Cardiac muscle cell (in vitro differentiated cells and primary cell): ENCODE results near the gene AHDC1. TPM values are rescaled to one million over a fixed set of nuclear protein-coding genes. Genes with fewer than 3 reads are reported as not detected.
A peak's percentile ranks its signal among the peaks of the same experiment; 100 is the strongest.

Experiments used
- DNase-seq, 2 donors: peaks; one replicate each; pipeline versions ENCODE4 v3.0.0 to v3.0.0-alpha.2; 2010 to 2017; ENCODE audit warnings: low read depth in 1 of 2, low spot score in 1 of 2
- H3K27ac ChIP-seq: fragments of 200-600 bp; sonication (generic); 2 replicates; pipeline ENCODE4 v1.5.1; 2016
- H3K27me3 ChIP-seq: fragments of 200-600 bp; sonication (generic); 2 replicates; pipeline ENCODE4 v1.6.0; 2016; ENCODE audit warnings: control low read depth
- H3K36me3 ChIP-seq: fragments of 200-600 bp; sonication (generic); 2 replicates; pipeline ENCODE4 v1.5.1; 2016; ENCODE audit warnings: control low read depth
- H3K4me1 ChIP-seq: fragments of 200-600 bp; sonication (generic); 2 replicates; pipeline ENCODE4 v1.8.1; 2017; ENCODE audit warnings: low read depth, mild to moderate bottlenecking, mixed run types
- H3K4me3 ChIP-seq: fragments of 200-600 bp; sonication (generic); 2 replicates; pipeline ENCODE4 v1.5.1; 2016; ENCODE audit warnings: mild to moderate bottlenecking
- H3K9me3 ChIP-seq: fragments of 200-600 bp; sonication (generic); 2 replicates; pipeline ENCODE4 v1.5.1; 2017; ENCODE audit warnings: low read depth, mild to moderate bottlenecking, control low read depth
- CTCF ChIP-seq: IDR thresholded peaks from 2 replicates; pipeline ENCODE4 v1.5.1; 2012; ENCODE audit warnings: low read depth, mild to moderate bottlenecking, low read length
- polyA plus RNA-seq: library from polyadenylated mRNA; unstranded; fragments of >200 nt; fragmentation: Nextera tagmentation; extraction: Ambion mirVana; gene quantifications from 2 replicates; pipeline ENCODE4 v1.2.1, GENCODE V29; 2016
- total RNA-seq: library from RNA; depleted of rRNA; stranded (reverse); fragments of >200 nt; gene quantifications from 2 replicates; pipeline ENCODE4 v1.2.3, GENCODE V29; 2016

AHDC1 gene
- total and polyA plus RNA-seq, 2 experiments from 2014 or later: 16.3 to 58.1 TPM

DNA sequence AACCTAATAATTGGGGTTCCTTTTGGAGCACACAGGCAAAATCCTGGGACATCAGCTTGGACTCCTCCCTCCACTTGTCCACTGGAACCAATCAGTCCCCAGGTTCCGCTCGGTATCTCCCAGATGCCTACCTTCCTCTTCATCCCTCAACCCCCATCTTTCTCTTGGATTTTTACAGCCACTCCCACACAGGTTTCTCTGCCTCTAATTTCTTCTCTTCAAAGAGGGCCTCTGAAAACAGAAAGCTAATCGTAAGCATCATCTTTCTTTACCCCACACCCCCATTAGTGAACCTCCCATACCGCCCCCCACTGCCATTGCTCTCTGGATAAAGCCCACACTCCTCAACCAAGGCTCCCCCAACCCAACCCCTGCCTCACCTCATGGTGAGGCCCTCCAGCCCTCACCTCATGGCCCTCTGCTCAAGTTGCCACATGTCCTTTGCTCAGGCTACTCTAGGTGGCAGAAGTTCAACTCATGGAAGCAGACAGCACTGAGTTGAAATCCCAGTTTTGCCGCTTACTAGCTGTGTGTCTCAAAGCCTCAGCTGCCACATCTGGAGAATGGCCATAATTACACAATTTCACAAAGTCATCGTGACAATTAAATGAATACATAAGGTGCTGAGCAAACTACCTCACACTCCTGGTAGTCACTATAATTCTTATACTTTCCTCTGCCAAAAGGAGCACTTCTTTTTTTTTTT lies 95.8 kb downstream of the AHDC1 start:
- no peak for TF ChIP-seq CTCF
- Histone ChIP-seq H3K4me3 (no peak overlapping the region), H3K9me3 (no peaks in the 10 kb centered on the region), H3K4me1 (peaks cover 21% of the 10 kb centered on the region), H3K27me3 (no peaks in the 10 kb centered on the region), H3K36me3 (no peaks in the 10 kb centered on the region), H3K27ac (no peak overlapping the region)
- DNase-seq: no peak

GRCh38 chr1:27506703-27507102 lies 97.2 kb downstream of the AHDC1 start:
- no peak overlapping the region for H3K4me3 ChIP-seq
- no peak for DNase-seq
- no peaks in the 10 kb centered on the region for H3K36me3 ChIP-seq
- H3K9me3 ChIP-seq: no peaks in the 10 kb centered on the region
- no peaks in the 10 kb centered on the region for H3K27me3 ChIP-seq
- no peak overlapping the region for H3K27ac ChIP-seq
- peaks cover 21% of the 10 kb centered on the region for H3K4me1 ChIP-seq
- TF ChIP-seq CTCF: no peak

DNA sequence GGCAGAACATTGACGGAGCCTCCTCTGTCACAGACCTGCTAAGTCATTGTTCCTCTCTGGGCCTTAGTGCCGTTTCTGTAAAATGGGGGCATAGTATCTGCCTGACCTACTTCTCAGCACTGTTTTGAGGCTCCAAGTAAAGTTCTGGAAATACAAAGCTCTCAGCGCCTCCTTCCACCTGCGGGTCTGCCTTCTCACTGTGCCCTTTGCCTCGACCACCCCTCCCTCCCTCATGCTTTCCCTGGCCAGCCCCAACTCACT lies 98.6 kb downstream of the AHDC1 start:
- H3K27me3 ChIP-seq: no peaks in the 10 kb centered on the region
- DNase-seq: no peak
- peak overlapping the region; percentile 97 for H3K27ac ChIP-seq
- no peaks in the 10 kb centered on the region for H3K36me3 ChIP-seq
- TF ChIP-seq CTCF: no peak
- no peak overlapping the region for H3K4me3 ChIP-seq
- H3K4me1 ChIP-seq: peaks cover 21% of the 10 kb centered on the region
- no peaks in the 10 kb centered on the region for H3K9me3 ChIP-seq

DNA sequence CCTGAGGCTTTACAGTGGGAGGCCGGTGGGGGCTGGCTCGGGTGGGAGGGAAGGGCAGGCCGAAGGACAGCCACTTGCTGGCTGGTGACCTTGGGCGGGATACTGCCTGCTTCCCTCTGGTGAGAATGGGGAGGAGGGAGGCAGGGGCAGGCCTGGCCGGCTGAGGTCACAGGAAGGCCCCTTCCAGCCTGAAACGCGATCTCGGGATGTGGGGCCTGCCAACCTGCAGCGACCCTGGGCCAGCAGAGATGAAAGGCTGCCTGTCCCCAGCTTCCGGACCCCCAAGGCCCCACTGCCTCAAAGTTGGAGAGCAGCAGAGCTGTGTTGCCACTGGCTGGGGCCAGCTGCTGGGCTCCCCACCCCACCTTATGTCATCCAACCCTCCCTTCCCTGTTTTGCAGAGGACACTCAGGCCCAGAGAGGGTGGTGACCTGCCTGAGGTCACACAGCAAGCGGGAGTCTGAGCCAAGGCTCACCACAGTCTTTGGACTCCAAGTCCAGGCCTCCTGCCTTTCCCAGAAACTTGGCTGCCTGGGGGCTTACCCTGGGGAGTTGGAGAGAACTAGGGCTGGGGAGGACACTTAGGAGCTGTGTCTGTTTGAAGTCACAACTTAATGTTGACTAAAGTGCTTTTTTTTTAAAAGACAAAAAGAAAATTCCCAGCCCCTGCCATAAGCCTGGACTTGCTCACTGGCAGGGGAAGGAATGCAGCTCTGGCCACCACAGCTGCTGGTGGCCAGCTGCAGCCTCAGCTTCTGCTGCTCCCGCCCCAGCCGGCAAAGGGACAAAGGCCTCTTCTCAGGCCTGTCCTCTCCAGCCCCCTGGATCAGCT lies 99.1 kb downstream of the AHDC1 start:
- Histone ChIP-seq H3K4me3 (no peak overlapping the region), H3K4me1 (peaks cover 21% of the 10 kb centered on the region), H3K27me3 (no peaks in the 10 kb centered on the region), H3K9me3 (no peaks in the 10 kb centered on the region), H3K36me3 (no peaks in the 10 kb centered on the region), H3K27ac (peak overlapping the region; percentile 97)
- peak; percentile 46 to 86 for DNase-seq
- no peak for TF ChIP-seq CTCF

DNA sequence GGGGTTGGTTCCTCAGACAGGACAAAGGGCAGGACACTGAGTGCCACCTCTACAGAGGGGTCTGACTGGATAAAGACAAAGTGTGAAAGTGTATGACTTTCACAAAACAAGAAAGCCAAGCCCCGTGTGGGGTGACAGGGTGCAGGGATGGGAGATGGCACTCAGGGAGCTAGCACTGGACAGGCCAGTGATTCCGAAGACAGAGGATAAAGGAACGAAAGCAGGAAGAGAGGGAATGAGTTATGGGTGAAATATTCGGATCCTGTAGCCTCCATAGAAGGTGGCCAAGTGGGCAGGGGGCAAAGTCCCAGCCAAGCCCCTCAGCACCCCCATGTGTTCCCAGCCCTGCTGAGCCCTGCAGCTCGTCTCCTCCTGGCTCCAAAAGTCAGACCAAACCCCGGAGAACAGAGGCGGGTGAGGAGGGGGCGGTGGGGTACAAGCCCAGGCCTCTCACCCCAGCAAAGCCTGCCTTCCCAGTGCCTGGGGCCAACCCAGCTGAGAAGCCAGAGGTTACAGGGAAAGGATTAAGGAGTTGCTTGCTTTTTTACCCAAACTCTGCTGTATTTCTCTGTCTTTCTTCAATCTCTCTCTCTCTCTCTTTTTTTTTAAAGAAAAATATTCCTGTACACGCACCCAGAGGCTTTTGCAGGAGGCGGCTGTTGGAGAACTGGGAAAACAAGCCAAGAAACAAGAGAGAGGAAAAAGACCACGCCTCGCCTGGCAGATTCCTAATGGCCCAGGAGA lies 99.9 kb downstream of the AHDC1 start:
- Histone ChIP-seq H3K9me3 (no peaks in the 10 kb centered on the region), H3K4me1 (peaks cover 14% of the 10 kb centered on the region), H3K27ac (peak overlapping the region; percentile 97), H3K4me3 (no peak overlapping the region), H3K36me3 (no peaks in the 10 kb centered on the region), H3K27me3 (no peaks in the 10 kb centered on the region)
- TF ChIP-seq CTCF: no peak
- peak in 1 of 2 donors; percentile 78 for DNase-seq
